SH-SY5Y (cell line): ENCODE data around the gene CLN5.

Experiments used
- GATA2 ChIP-seq: IDR thresholded peaks from 2 replicates; pipeline ENCODE4 v1.6.1; 2011; ENCODE audit warnings: mild to moderate bottlenecking, low read depth, low read length
- GATA3 ChIP-seq: IDR thresholded peaks from 2 replicates; pipeline ENCODE4 v1.6.1; 2011; ENCODE audit warnings: low read depth, mild to moderate bottlenecking, low read length, moderate library complexity

- TF ChIP-seq GATA3 = no peak
- no peak for TF ChIP-seq GATA2
Measured at GRCh38 chr13:76976929-76977328, 15.0 kb upstream of the CLN5 start.
